Germinal center (tissue), 1 donor: Measurements from ENCODE around the gene TFB1M.

Experiments
- DNase-seq: peaks from one replicate; pipeline ENCODE4 v3.0.0; 2012; ENCODE audit warnings: mixed read lengths, low spot score

Gene TFB1M

DNA sequence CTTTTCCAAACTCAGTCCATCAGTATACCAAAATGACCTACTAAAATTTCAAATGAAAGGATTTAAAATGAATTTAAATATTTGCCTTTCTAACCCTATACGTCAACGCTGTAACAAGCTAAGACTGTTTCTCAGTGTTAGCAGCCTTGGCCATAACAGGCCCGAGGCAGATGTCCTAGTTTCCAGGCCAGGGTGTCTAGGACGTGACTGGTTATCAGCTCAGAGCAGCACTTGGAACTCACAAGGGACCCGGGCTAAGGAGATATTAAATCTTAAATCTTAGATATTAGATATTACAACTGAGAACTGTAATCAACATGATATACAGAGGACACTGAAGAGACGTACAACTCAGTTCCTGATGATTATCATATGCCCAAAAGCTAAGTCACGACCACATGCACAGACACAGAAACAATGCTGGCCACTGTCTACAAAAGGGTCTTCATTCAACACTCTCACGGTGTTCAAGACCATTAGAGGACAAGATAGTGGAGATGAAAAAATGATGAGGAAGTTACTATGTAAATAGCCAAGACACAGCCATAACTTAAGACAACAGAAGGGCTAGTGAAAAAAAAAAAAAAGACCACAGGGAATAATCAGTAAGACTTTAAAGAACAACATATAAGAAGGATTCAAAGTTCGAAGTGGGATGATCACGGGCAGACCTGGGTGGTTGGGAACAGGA lies 50.8 kb downstream of the TFB1M start, which contains the start of gene CLDN20:
TSS of gene CLDN20 (plus strand) at position 641 of the 691 bp plus-strand sequence. CDS start 11,707 bp downstream, outside the sequence.
- no peak for DNase-seq

DNA sequence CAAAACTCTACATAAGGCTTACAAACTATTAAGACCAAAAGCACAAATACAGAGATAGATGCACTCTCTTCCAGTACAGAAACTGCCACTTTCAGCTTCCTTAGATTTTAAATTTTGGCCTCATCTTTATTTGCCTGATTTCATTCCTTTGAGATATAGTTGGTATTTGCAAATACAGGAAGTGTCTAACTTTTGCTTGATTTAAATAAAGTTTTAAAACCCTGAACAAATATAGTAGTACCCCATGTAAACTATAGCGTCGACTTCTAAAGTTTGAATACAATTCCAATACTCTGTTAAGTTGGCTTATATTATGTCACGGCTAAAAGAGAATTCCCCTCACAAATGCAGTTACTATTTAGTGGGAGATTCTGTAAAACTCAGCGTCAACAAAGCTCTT lies 51.6 kb downstream of the TFB1M start:
- no peak for DNase-seq

DNA sequence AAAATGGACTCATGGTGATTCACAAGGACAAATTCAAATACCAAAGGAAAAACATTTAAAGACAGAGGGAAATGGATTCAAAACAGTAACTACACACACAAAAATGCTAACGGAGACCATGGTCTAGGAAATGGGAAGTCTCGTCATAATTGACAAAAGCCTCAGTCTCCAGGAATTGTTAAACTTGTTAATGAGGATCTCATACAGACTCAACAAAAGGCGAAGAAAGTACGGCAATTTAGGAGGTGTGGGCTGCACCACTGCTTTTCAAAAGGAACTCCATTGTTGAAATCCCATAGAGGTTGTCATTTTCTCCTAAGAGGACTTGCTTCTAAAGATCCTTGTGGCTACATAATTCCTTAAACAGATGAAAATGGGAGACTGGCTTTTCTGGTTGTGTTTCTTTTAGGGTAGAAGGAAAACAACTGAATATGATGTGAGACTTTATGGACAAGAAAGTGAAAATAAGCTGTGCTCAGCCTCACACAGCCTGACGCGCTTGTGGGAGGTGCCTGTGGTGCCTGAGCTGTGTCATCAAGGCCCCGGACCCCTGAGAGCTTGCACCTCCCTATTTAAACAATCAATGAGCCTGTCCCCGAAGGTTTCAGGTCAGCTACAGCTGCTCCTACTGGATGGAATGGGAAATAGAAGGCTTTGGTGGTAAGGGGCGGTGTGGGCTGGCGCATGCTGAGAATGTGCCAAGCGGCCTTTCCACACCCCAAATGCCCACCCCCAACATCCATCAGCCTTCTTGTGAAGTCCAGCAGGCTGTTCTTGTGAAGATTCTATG lies 53.0 kb downstream of the TFB1M start:
- DNase-seq, result no peak

DNA sequence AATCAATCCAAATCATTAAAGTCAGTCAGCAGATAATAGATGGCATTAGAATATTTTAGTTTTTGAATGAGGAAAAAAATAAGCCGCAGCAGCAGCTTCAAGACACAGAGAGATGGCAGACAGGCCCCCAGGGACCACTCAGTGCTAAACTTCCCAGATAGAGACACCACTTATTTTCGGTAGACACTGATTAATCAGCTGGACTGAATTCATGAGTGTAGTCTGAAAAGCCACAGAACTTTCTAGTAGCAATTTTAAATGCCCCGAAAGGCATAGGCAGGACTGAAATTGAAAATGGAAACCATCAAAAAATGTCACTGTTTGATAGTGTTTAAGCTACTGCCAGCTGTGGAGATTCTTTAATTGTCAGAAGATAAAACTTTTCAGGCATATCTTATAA lies 53.6 kb downstream of the TFB1M start:
- no peak for DNase-seq

DNA sequence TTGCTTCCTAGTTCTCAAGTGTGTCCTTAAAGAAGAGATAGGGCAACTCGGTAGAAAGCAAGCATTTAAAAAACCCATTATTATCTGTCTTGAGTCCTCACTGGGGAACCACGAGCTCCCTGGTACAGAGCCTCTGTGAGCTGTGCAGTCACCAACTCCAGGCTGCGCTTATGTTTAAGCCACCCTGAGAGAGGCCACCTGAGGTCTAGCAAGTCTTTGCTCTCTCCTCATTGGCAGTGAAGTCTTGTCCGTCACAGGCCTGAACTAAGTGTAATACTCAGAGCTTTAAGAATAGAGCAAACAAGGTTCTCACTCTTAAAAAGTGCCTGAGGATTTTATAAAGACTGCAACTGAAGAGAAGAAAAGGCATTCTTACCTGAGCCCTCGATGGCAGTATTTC lies 54.4 kb downstream of the TFB1M start:
- no peak for DNase-seq

DNA sequence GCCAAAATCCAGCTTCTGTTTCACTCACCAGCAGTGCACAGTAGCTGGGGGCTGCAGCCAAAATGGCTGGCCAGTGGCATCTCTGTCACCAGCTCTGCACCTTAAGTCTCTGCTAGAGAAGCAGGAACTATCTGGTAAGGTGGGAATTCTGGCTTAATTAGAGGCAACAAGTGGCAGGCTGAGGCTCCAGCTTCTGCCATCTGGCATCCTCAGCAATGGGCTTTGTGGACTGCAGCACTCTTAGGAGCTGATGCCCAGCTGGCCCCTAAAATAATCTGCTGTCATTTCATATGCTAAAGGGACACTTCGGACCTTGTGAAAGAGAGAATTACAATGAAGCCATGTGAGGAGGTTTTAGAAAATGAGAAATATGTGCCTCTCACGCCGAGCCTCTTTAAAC lies 55.1 kb downstream of the TFB1M start:
- DNase-seq, result no peak

DNA sequence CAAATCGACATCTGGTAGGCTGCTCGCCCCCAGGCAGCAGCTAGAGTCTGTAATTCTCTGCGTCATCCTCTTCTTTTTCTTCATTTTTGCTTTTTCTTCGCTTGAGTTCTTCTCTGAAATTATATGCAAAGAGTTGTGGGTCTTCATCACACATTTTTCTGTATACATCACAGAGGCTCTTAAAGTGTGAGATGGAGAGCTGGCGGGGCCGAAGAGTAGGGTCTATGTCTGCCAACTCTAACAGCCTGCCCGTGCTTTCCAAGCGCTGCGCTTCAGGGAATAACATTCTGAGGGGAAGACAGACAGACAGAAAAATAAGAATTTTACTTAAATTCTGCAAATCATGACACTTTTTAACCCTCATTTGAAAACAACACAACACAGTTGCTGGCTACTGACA lies 56.5 kb downstream of the TFB1M start:
- no peak for DNase-seq

DNA sequence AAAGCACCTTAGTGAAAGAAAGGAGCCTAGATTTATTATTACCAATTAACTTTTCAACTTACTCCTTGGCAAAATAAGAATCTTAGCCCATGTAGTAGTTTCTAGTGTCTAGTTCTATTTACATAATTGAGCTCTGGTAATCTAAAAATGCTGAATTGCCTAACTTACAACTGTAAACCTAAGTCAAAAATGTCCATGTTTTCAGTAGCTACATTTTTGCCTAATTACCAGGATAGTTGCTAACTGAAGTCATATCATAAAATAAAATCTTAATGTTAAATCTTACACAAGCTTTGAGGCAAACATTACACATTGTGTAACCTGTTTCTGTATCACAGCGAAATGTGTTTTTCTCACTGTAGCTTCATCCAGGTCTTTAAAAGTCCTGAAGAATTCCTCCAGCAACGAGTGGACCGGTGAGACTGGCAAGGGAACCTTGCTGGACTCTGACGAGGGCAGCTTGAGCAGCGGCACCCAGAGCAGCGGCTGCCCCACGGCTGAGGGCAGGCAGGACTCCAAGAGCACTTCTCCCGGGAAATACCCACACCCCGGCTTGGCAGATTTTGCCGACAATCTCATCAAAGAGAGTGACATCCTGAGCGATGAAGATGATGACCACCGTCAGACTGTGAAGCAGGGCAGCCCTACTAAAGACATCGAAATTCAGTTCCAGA lies 58.0 kb downstream of the TFB1M start:
- no peak for DNase-seq

DNA sequence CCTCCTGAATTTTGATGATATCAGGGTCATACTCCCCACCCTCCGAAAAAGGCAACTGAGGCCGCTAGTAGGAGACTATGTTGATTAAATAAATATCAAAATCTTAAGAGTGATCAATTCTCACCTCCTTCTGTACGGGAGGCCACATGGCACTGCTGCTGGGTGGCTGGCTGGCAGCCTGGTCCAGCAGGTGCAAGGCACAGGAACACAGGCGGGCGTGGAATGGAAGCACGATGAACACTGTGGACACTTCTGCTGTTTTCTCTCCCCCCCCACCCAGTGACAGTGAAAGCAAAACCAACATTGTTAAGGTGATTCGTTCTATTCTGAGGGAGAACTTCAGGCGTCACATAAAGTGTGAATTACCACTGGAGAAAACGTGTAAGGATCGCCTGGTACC lies 60.1 kb downstream of the TFB1M start:
- DNase-seq, result no peak

DNA sequence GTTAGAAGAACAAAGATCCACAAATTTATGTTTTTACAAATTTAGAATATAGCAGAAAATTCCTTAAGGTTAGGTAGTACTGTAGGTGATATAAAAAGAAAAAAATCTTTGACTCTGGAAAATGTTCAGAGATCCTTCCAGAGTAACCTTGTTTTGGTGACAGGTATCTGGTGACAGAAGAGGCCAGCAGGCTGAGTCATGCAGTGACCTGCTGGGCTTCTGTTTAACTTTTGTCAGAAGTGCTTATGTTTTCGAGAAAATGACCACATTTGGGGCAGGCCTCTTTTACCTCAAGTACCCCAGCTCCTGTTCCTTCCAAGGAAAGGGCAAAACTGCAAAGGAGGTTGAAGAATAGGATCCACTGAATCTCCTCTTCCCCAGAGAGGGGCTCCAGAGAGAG lies 60.9 kb downstream of the TFB1M start:
- no peak for DNase-seq

DNA sequence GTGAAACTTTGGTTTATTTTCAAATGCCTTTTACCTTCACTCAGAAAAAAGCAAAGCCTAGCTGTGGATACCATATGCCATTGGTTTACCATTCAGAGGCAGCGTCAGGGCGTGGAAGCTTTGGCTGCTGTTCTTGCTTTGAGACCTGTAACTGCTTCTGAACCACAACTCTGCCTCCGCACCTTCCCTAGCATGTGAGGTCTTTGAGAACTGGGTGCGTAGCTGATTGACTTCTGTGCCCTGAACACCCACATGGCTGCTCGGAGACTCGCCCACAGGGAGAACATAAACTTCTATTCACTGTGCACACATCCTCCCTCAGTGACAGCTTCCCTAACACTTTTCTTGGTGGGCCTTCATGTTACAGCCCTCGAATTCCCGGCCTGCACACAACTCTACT lies 61.7 kb downstream of the TFB1M start:
- no peak for DNase-seq

DNA sequence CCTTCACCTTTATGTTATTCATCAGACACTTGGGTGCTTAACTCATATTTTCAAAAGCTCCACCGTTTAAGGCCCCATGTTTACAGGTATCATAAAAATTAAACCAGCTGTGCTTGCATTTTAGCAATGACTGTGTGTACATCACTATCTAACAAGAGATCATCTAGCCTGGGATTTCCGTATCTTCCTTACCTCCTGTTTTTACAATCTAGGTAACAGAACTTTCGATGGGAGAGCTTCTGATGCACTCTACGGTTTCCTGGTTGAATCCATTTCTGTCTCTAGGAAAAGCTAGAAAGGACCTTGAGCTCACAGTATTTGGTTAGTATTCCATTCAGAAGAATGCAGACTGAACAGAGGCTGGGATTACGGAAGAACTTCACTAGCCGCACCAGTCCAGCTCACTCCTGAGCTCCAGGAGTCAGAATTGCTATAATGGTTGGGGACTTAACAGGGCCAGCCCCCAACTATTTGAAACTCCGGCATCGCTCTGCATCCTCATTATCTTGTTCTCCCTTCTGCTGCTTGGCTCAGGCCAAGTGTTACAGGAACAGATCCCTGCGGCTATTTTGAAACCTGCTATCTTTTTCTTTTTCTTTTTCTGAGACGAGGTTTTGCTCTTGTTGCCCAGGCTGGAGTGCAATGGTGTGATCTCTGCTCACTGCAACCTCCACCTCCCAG lies 63.4 kb downstream of the TFB1M start:
- DNase-seq, result no peak

DNA sequence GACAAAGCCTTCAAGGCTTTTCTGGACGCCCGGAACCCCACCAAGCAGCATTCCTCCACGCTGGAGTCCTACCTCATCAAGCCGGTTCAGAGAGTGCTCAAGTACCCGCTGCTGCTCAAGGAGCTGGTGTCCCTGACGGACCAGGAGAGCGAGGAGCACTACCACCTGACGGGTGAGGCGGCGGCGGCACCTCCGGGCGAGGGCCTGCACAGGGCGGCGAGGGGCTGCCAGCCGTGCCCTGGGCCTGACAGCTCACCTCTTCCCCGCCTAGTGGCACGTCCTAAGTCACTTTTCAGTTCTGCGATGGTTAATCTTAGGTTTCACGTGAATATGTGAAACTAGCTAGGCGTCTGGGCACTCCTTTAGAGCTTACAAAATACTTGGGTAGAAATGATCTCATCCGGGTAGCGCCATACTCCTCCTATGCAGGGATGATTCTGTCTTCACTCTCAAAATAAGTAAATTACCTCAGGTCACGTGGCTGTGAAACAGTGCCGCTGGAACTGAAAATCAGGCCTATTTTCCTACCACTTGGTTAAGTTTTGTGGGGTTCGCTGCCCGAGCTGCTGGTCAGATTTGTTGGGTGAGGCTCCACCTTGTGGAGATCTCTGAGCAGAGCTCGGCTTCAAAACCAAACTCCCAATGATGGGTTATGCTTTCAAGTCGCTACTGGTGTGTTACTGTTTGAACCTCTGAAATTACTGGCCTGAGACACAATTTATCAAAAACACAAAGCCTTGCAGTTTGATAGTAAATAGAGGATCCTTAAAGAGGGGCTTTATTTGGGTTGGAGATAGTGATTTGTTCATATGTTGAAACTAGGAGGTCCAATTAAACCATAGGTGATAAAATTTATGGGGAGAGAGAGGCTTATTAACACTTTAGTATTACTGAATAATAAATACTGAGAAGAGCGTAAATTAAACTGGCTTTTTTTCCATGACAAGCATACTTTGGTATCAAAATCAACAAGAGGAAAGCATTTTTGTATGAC lies 66.0 kb downstream of the TFB1M start:
- peak; percentile 66 for DNase-seq

DNA sequence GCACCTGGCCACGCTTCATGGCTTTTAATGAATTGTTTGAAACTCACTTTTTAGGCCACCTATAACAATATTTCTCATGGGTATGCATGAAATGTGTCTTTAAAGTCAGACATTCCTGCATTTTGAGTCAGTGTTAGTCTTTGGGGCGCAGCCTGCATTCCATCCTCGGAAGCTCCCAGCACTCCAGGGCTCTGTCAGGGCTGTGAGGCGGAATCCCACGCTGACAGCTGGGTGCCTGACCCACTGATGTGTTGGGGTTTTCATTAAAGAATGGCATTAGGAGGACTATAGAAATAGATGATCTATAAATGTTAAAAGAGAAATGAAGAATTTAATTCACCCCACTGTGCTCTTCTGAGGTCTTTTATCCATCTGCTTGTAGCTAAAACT lies 66.7 kb downstream of the TFB1M start:
- no peak for DNase-seq

DNA sequence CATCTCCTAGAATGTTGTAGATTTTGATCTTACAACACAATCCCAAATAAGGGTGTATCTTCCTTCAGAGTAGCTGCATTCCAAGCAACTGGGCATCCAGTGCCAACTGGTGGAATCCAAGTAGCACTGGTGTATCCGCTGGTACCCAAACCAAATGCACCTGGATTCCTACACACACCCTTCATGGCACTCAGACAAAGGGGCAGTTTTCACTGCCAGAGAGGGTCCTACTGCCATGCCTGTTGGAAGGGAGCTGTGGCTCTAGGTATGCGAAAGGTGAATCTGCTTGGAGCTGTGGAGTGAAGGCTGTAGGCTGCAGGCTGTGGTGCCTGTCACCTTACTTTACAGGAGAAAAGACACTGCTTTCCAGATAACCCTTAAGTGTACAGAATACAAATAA lies 67.5 kb downstream of the TFB1M start:
- DNase-seq, result no peak

DNA sequence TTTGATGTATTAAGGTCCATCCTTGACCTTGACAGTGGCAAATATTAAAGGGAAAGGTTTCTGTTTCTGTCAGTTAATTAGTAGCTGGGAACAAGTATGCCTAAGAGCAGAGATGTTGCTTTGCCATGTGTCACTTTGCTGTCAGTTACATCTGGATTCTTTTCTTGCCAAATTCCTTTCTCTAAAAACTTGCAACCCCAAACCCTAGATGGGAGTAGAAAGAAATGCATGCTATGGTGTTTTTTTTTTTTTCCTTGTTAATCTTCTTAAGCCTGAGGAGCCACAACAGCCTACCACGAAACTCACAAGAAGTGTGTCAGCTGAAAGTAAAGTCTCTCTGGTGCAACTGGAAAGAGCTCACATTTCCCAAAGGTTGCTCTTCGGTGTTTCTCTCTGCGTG lies 68.5 kb downstream of the TFB1M start:
- no peak for DNase-seq

DNA sequence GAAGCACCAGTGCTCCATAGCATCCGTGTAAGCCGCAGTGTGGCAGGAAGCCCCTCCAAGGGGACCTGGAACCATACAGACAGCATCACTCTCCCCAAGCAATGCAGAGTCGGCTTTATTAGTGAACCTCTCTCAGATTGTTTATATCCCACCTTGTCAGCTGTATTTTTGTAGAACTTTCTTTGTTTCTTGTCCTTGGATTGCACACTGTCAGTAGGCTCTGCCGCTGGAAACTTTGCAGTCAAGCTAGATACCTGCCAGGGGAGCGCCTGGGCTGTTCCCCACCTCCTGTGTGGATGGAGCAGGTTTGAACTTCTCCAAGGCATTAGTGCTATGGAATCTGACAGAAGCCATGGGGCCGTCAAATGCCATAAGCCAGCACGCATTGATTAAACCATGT lies 69.1 kb downstream of the TFB1M start:
- no peak for DNase-seq

DNA sequence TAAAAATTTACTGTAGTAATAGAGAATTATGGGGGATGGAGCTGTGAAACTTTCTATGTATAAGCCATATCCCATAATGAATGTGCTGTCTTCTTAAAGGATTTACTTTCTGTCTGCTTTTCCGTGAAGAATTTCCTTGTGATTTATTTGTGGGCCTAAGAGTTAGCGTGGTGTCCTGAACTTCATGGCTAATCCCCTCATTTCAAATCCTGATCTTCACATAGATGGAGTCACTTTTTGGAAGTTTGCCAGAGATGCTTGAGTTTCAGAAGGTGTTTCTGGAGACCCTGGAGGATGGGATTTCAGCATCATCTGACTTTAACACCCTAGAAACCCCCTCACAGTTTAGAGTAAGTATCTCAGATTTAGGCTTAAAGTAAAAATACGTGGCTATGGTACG lies 69.8 kb downstream of the TFB1M start:
- DNase-seq, result no peak

DNA sequence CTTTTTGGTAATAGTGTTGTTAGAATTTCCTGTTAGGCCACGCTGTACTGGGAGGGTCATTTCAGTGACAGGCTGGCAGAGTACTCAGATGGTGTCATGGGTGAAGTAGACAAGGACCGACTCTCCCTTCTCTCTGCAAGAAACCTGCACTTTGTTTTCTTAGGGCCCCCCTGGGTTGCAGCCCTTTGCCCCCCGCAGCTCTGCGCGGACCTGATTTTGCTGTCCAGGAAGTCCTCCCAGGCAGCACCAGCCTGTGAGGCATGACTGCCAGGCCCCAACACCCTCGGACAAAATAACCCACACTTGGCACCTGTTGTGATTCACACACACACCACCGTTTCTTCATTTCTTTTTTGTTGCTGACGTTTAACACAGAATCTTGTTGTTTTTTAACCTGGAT lies 72.3 kb downstream of the TFB1M start:
- DNase-seq, result no peak

DNA sequence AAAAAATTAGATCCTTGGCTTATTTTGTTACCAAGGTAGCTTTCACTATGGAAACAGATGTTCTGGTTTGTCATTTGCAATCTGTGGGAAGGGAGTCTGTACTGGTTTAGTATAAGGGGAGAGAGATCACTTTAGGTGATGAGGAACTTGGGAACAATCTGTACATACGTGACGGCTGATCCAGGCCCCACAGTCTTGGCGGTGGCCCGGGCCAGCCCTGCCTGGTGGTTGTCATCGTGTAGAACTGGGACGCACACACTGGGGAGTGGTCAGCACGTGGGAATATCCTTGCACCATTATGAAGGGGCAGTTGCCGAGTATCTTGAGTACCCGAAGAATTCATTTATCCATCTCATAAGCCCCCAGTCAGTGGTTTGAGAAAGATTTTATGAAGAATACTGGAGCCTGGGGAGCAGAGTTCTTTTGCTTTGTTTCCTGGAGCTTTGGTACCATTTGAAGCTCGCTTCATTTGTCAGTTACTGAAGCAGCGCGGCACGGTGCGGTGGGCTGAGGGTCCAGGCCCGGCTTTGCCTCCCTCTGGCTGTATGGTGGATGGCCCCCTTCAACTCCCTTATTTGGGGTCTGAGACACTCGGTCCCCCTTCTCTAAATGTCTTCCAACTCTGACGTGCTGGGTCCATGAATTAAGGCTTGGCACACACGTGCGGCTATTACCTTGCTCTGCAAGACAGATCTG lies 73.2 kb downstream of the TFB1M start:
- DNase-seq, result no peak

DNA sequence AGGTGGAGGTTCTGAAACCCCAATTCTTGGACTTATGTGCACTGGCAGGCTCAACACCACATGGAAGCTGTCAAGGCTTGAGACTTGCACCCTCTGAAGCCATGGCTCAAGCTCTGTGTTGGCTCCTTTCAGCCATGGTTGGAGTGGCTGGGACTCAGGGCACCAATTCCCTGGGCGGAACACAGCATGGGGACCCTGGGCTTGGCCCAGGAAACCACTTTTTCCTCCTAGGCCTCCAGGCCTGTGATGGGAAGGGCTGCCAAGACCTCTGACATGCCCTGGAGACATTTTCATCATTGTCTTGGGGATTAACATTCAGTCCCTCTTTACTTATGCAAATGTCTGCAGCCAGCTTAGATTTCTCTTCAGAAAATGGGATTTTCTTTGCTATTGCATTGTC lies 76.7 kb downstream of the TFB1M start:
- DNase-seq, result no peak
